Muscle of arm (tissue), 12 donors: ENCODE results near the gene OXA1L. TPM values are rescaled to one million over a fixed set of nuclear protein-coding genes. Genes with fewer than 3 reads are reported as not detected.
"Not testable (repeated sequence)": the region's sequence is repeated elsewhere in the genome, so short reads cannot be mapped to it uniquely, and the experiment has no call there.

Experiments used
- DNase-seq: peaks from one replicate; pipeline ENCODE4 v3.0.0-alpha.2; 2013
- polyA plus RNA-seq, 12 donors: library from polyadenylated mRNA; unstranded; fragments of 120-200 nt; gene quantifications; one replicate each; pipeline ENCODE4 v1.2.1, GENCODE V29; 2013; ENCODE audit not compliant: insufficient read length in 12 of 12

Gene OXA1L
- polyA plus RNA-seq, 12 donors = 150 to 268 (median 226) TPM; not detected in 1

- DNase-seq = no peak
Measured at GRCh38 chr14:22794551-22794951, 28.1 kb downstream of the OXA1L start.

- no peak for DNase-seq
Measured at GRCh38 chr14:22796087-22796707, 29.7 kb downstream of the OXA1L start.

- DNase-seq = no peak
Measured at GRCh38 chr14:22797017-22797917, 30.8 kb downstream of the OXA1L start.

GRCh38 chr14:22798528-22798927 is 32.0 kb downstream of the OXA1L start:
- DNase-seq = no peak

- no peak for DNase-seq
Measured at GRCh38 chr14:22800346-22800745, 33.9 kb downstream of the OXA1L start.

- DNase-seq = no peak
Measured at GRCh38 chr14:22801716-22802115, 35.2 kb downstream of the OXA1L start.

- no peak for DNase-seq
Measured at GRCh38 chr14:22802860-22803686, 36.6 kb downstream of the OXA1L start.

- no peak for DNase-seq
Measured at GRCh38 chr14:22803687-22803974, 37.1 kb downstream of the OXA1L start.

GRCh38 chr14:22805235-22805634 is 38.7 kb downstream of the OXA1L start:
- DNase-seq = not testable (repeated sequence)

GRCh38 chr14:22807432-22808087 is 41.1 kb downstream of the OXA1L start:
- no peak for DNase-seq

- DNase-seq = no peak
Measured at GRCh38 chr14:22808388-22809209, 42.1 kb downstream of the OXA1L start.

- DNase-seq = no peak
Measured at GRCh38 chr14:22811722-22812121, 45.2 kb downstream of the OXA1L start.

GRCh38 chr14:22812744-22813143 is 46.3 kb downstream of the OXA1L start:
- DNase-seq = no peak

GRCh38 chr14:22813145-22813544 is 46.7 kb downstream of the OXA1L start:
- no peak for DNase-seq

GRCh38 chr14:22814373-22814772 is 47.9 kb downstream of the OXA1L start:
- DNase-seq = no peak

- no peak for DNase-seq
Measured at GRCh38 chr14:22814941-22815713, 48.6 kb downstream of the OXA1L start, which contains the start of gene SLC7A7. Gene SLC7A7, minus strand, starts transcription at chr14:22815435. Its CDS starts 2,037 bp downstream, at chr14:22813398.

- DNase-seq = no peak
Measured at GRCh38 chr14:22819151-22819988, 52.9 kb downstream of the OXA1L start.

- no peak for DNase-seq
Measured at GRCh38 chr14:22820731-22821130, 54.2 kb downstream of the OXA1L start.
